Measurements from ENCODE around the gene TNFSF15. TPM values are rescaled to one million over a fixed set of nuclear protein-coding genes. Genes with fewer than 3 reads are reported as not detected.

TNFSF15 gene
- total and polyA plus RNA-seq, 2 experiments from 2014 or later: 0.06 to 0.07 TPM

DNA sequence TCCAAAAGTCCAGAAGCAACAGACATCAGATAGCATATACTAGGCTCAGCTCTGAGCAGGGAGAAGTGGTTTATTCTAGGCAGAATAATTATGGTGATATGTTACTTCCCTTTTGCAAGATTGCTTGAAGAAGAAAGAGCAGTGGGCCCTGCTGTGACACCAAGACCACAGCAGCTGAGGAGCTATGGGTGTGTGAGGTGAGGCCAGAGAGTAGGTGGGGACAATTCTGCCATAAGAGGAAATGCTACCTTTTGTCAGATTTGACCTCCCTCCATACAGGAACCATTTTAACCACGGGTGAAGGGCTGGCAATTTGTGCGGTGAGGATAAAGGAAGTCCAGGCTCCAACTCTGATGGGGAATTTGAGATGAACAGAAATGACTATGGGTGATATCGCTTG lies 51.3 kb downstream of the TNFSF15 start:
- H3K4me3 ChIP-seq: no peak overlapping the region
- no peaks in the 10 kb centered on the region for H4K20me1 ChIP-seq (replicated peaks; ENCODE audit: insufficient read depth)
- no peak overlapping the region for H3K27ac ChIP-seq (ENCODE audit: low read depth)
- ATAC-seq (no peak), DNase-seq (ENCODE audit: low spot score) (no peak)
- TF ChIP-seq, protein P1, sequence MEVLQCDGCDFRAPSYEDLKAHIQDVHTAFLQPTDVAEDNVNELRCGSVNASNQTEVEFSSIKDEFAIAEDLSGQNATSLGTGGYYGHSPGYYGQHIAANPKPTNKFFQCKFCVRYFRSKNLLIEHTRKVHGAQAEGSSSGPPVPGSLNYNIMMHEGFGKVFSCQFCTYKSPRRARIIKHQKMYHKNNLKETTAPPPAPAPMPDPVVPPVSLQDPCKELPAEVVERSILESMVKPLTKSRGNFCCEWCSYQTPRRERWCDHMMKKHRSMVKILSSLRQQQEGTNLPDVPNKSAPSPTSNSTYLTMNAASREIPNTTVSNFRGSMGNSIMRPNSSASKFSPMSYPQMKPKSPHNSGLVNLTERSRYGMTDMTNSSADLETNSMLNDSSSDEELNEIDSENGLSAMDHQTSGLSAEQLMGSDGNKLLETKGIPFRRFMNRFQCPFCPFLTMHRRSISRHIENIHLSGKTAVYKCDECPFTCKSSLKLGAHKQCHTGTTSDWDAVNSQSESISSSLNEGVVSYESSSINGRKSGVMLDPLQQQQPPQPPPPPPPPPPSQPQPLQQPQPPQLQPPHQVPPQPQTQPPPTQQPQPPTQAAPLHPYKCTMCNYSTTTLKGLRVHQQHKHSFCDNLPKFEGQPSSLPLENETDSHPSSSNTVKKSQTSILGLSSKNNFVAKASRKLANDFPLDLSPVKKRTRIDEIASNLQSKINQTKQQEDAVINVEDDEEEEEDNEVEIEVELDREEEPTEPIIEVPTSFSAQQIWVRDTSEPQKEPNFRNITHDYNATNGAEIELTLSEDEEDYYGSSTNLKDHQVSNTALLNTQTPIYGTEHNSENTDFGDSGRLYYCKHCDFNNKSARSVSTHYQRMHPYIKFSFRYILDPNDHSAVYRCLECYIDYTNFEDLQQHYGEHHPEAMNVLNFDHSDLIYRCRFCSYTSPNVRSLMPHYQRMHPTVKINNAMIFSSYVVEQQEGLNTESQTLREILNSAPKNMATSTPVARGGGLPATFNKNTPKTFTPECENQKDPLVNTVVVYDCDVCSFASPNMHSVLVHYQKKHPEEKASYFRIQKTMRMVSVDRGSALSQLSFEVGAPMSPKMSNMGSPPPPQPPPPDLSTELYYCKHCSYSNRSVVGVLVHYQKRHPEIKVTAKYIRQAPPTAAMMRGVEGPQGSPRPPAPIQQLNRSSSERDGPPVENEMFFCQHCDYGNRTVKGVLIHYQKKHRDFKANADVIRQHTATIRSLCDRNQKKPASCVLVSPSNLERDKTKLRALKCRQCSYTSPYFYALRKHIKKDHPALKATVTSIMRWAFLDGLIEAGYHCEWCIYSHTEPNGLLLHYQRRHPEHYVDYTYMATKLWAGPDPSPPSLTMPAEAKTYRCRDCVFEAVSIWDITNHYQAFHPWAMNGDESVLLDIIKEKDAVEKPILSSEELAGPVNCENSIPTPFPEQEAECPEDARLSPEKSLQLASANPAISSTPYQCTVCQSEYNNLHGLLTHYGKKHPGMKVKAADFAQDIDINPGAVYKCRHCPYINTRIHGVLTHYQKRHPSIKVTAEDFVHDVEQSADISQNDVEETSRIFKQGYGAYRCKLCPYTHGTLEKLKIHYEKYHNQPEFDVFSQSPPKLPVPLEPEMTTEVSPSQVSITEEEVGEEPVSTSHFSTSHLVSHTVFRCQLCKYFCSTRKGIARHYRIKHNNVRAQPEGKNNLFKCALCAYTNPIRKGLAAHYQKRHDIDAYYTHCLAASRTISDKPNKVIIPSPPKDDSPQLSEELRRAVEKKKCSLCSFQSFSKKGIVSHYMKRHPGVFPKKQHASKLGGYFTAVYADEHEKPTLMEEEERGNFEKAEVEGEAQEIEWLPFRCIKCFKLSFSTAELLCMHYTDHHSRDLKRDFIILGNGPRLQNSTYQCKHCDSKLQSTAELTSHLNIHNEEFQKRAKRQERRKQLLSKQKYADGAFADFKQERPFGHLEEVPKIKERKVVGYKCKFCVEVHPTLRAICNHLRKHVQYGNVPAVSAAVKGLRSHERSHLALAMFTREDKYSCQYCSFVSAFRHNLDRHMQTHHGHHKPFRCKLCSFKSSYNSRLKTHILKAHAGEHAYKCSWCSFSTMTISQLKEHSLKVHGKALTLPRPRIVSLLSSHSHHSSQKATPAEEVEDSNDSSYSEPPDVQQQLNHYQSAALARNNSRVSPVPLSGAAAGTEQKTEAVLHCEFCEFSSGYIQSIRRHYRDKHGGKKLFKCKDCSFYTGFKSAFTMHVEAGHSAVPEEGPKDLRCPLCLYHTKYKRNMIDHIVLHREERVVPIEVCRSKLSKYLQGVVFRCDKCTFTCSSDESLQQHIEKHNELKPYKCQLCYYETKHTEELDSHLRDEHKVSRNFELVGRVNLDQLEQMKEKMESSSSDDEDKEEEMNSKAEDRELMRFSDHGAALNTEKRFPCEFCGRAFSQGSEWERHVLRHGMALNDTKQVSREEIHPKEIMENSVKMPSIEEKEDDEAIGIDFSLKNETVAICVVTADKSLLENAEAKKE (CRISPR knock-in tag; IDR thresholded peaks at IDR 0.05): no peak
- TF ChIP-seq ETS1 (IDR thresholded peaks at IDR 0.05): no peak
- TF ChIP-seq EZH2phosphoT487 (IDR thresholded peaks at IDR 0.05; ENCODE audit: unreplicated experiment): no peak
- TF ChIP-seq ZNF114 (CRISPR knock-in tag; IDR thresholded peaks at IDR 0.05): no peak
- no peak for TF ChIP-seq STAT1 (IDR thresholded peaks at IDR 0.05; ENCODE audit: unreplicated experiment)
- TF ChIP-seq, protein P2, sequence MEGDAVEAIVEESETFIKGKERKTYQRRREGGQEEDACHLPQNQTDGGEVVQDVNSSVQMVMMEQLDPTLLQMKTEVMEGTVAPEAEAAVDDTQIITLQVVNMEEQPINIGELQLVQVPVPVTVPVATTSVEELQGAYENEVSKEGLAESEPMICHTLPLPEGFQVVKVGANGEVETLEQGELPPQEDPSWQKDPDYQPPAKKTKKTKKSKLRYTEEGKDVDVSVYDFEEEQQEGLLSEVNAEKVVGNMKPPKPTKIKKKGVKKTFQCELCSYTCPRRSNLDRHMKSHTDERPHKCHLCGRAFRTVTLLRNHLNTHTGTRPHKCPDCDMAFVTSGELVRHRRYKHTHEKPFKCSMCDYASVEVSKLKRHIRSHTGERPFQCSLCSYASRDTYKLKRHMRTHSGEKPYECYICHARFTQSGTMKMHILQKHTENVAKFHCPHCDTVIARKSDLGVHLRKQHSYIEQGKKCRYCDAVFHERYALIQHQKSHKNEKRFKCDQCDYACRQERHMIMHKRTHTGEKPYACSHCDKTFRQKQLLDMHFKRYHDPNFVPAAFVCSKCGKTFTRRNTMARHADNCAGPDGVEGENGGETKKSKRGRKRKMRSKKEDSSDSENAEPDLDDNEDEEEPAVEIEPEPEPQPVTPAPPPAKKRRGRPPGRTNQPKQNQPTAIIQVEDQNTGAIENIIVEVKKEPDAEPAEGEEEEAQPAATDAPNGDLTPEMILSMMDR (conservative IDR thresholded peaks at IDR 0.05; ENCODE audit: low read depth in 2 of 2): no peak
- no peak for TF ChIP-seq ZNF331 (CRISPR knock-in tag; IDR thresholded peaks at IDR 0.05; ENCODE audit: low read depth)
- TF ChIP-seq EZH2 (IDR thresholded peaks at IDR 0.05; ENCODE audit: low read depth, unreplicated experiment): no peak
- TF ChIP-seq JUNB (IDR thresholded peaks at IDR 0.05; ENCODE audit: unreplicated experiment): no peak
- no peak for TF ChIP-seq NANOG (IDR thresholded peaks at IDR 0.05; ENCODE audit: borderline replicate concordance)
- TF ChIP-seq POLR2AphosphoS5 (IDR thresholded peaks at IDR 0.05; ENCODE audit: low read depth): no peak
- TF ChIP-seq REST (IDR thresholded peaks at IDR 0.05; ENCODE audit: unreplicated experiment): no peak
- TF ChIP-seq CREB1 (CRISPR knock-in tag; IDR thresholded peaks at IDR 0.05; ENCODE audit: low read depth): no peak
- H3K4me2 ChIP-seq: no peak overlapping the region
- H3K4me1 ChIP-seq (ENCODE audit: insufficient read depth): no peaks in the 10 kb centered on the region
- H2AFZ ChIP-seq: no peak overlapping the region
- Mint-ChIP-seq H3K4me1 (peaks cover 3% of the 10 kb centered on the region; the same call in 1 of the 3 replicates), H3K4me3 (no peak overlapping the region), H3K27ac (no peak overlapping the region), H3K9me3 (no peaks in the 10 kb centered on the region), H3K27me3 (ENCODE audit: insufficient read depth, low read depth, poor library complexity) (peaks cover 2% of the 10 kb centered on the region), H3K36me3 (ENCODE audit: low read depth) (no peaks in the 10 kb centered on the region)
- no peaks in the 10 kb centered on the region for H3F3A ChIP-seq (replicated peaks; ENCODE audit: low read depth)
- H3K79me2 ChIP-seq (replicated peaks; ENCODE audit: insufficient read depth): no peaks in the 10 kb centered on the region
- H3K36me3 ChIP-seq (ENCODE audit: insufficient read depth): no peaks in the 10 kb centered on the region
- H3K9me2 ChIP-seq (ENCODE audit: insufficient read depth): 0 out of 2 replicates have a peak, but pooled peaks cover 4% of the 10 kb centered on the region
- no peaks in the 10 kb centered on the region for H3K27me3 ChIP-seq (ENCODE audit: insufficient read depth)

Data from GM23338 (cell line).